ENCODE results near the gene TRPM3. TPM values are rescaled to one million over a fixed set of nuclear protein-coding genes. Genes with fewer than 3 reads are reported as not detected.

The TRPM3 gene
- total RNA-seq, 4 donors from 2014 or later = under 0.01 to 0.26 (median under 0.01) TPM

- intact Hi-C loops (cut with DNase I) = no loop called here
- Histone ChIP-seq H3K36me3 (no peaks in the 10 kb centered on the region), H3K27ac (peak overlapping the region in 1 of 4 donors; percentile 10), H3K9me3 (no peaks in the 10 kb centered on the region), H3K4me3 (no peak overlapping the region), H3K4me1 (peaks cover 0 to 14% (median 0%) of the 10 kb centered on the region in 3 donors), H3K27me3 (no peaks in the 10 kb centered on the region)
- DNase-seq = no peak
- 66 to 69% methylated on average over 7 of the region's 7 CpGs for WGBS, 2 donors
- TF ChIP-seq POLR2A (IDR thresholded peaks at IDR 0.05) = no peak
- TF ChIP-seq, protein P1, sequence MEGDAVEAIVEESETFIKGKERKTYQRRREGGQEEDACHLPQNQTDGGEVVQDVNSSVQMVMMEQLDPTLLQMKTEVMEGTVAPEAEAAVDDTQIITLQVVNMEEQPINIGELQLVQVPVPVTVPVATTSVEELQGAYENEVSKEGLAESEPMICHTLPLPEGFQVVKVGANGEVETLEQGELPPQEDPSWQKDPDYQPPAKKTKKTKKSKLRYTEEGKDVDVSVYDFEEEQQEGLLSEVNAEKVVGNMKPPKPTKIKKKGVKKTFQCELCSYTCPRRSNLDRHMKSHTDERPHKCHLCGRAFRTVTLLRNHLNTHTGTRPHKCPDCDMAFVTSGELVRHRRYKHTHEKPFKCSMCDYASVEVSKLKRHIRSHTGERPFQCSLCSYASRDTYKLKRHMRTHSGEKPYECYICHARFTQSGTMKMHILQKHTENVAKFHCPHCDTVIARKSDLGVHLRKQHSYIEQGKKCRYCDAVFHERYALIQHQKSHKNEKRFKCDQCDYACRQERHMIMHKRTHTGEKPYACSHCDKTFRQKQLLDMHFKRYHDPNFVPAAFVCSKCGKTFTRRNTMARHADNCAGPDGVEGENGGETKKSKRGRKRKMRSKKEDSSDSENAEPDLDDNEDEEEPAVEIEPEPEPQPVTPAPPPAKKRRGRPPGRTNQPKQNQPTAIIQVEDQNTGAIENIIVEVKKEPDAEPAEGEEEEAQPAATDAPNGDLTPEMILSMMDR (IDR thresholded peaks at IDR 0.05) = no peak
Observed at GRCh38 chr9:70581214-70581954, 540.0 kb downstream of the TRPM3 start.

- H3K4me3 ChIP-seq = no peak overlapping the region
- WGBS, 2 donors = 70 to 76% methylated on average over 3 of the region's 4 CpGs
- peaks cover 0 to 16% (median 0%) of the 10 kb centered on the region in 3 donors for H3K4me1 ChIP-seq
- TF ChIP-seq, protein P1 (IDR thresholded peaks at IDR 0.05) = no peak
- TF ChIP-seq POLR2A (IDR thresholded peaks at IDR 0.05) = no peak
- H3K27me3 ChIP-seq = no peaks in the 10 kb centered on the region
- H3K27ac ChIP-seq = no peak overlapping the region
- intact Hi-C loops (cut with DNase I) = no loop called here
- H3K36me3 ChIP-seq = no peaks in the 10 kb centered on the region
- DNase-seq = no peak
- H3K9me3 ChIP-seq = no peaks in the 10 kb centered on the region
Observed at GRCh38 chr9:70580606-70581195, 540.7 kb downstream of the TRPM3 start.

DNA sequence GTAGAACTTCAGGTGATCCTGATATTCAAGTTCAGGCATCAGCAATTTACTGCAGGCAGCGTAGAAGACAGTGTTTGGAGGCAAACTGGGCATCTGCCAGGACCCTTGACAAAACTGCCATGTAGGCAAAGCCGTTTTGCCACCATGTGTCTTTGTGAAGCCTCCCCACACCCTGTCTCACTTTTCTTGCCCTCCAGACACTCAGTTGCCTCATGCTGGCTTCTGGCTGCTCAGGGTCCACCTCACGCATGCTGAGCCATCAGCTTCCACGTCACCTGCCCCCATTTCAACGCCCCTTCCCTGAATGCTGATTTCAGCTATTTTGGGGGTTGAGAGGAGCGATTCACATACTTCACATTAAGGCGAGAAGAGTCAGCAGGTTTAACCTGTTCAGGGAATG, 541.7 kb downstream of the TRPM3 start:
- H3K9me3 ChIP-seq = no peaks in the 10 kb centered on the region
- 65 to 78% methylated on average over 7 of the region's 7 CpGs for WGBS, 2 donors
- DNase-seq = no peak

GRCh38 chr9:70578720-70579119, 542.7 kb downstream of the TRPM3 start:
- H3K4me1 ChIP-seq = peaks cover 0 to 24% (median 0%) of the 10 kb centered on the region in 3 donors
- intact Hi-C loops (cut with DNase I) = no loop called here
- no peak overlapping the region for H3K4me3 ChIP-seq
- H3K27me3 ChIP-seq = no peaks in the 10 kb centered on the region
- no peak for TF ChIP-seq POLR2A (IDR thresholded peaks at IDR 0.05)
- TF ChIP-seq, protein P1 (IDR thresholded peaks at IDR 0.05) = no peak
- 60 to 67% methylated on average over 1 of the region's 1 CpG for WGBS, 2 donors
- H3K27ac ChIP-seq = no peak overlapping the region
- H3K9me3 ChIP-seq = no peaks in the 10 kb centered on the region
- H3K36me3 ChIP-seq = no peaks in the 10 kb centered on the region
- DNase-seq = no peak

More for the DNA sequence above, 541.7 kb downstream of the TRPM3 start:
- intact Hi-C loops (cut with DNase I) = no loop called here
- peaks cover 0 to 23% (median 0%) of the 10 kb centered on the region in 3 donors for H3K4me1 ChIP-seq
- TF ChIP-seq POLR2A (IDR thresholded peaks at IDR 0.05) = no peak
- TF ChIP-seq, protein P1 (IDR thresholded peaks at IDR 0.05) = no peak
- no peaks in the 10 kb centered on the region for H3K36me3 ChIP-seq
- no peaks in the 10 kb centered on the region for H3K27me3 ChIP-seq
- H3K4me3 ChIP-seq = no peak overlapping the region
- no peak overlapping the region for H3K27ac ChIP-seq

DNA sequence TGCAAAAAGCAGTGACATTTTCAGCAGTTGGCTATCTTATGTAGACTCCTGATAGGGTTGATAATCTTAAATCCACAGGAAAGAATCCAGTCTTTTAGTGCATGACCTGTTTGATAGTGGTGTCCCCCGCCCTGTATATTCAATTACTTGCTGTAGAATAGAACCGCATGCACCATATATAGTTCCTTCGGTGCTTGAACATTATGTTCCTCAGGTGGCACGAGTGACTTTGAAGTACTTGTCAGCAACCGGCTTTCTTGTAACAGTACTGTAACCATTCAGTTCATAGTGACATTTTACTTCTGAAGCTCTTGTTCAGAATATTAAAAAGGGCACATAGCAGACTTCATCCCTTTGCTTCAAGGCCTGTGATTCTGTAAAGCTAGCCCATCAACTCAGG, 543.8 kb downstream of the TRPM3 start:
- Histone ChIP-seq H3K4me1 (peaks cover 0 to 24% (median 0%) of the 10 kb centered on the region in 3 donors), H3K9me3 (no peaks in the 10 kb centered on the region), H3K27me3 (no peaks in the 10 kb centered on the region), H3K36me3 (no peaks in the 10 kb centered on the region), H3K4me3 (no peak overlapping the region), H3K27ac (peak overlapping the region in 3 of 4 donors; percentile 38 to 54 (median 49))
- TF ChIP-seq, protein P1 (IDR thresholded peaks at IDR 0.05) = no peak
- no peak for TF ChIP-seq POLR2A (IDR thresholded peaks at IDR 0.05)
- DNase-seq = no peak
- WGBS, 2 donors = 91 to 92% methylated on average over 5 of the region's 5 CpGs
- intact Hi-C loops (cut with DNase I) = no loop called here

Measured in esophagus squamous epithelium (tissue), 5 donors.